Cardiac fibroblast (primary cell): Measurements from ENCODE around the gene TMEM201.

ENCODE experiments used
- DNase-seq, 2 donors: peaks; one replicate each; pipeline versions ENCODE4 v3.0.0 to v3.0.0-alpha.2; 2010; ENCODE audit warnings: low read depth in 2 of 2
- H3K4me3 ChIP-seq, 2 donors: replicated peaks in 1 of 2; 1 replicate in 1 of 2; 2 replicates in 1 of 2; pipeline ENCODE4 v1.5.1; 2011; ENCODE audit warnings: low read depth in 2 of 2, low read length in 2 of 2, mild to moderate bottlenecking in 2 of 2, moderate library complexity in 1 of 2
- CTCF ChIP-seq: IDR thresholded peaks from one replicate; pipeline ENCODE4 v1.5.1; 2011; ENCODE audit warnings: low read depth, mild to moderate bottlenecking, low read length, inconsistent platforms

Gene TMEM201

GRCh38 chr1:9577423-9577822 is 11.3 kb upstream of the TMEM201 start:
- DNase-seq, result no peak
- no peak overlapping the region for H3K4me3 ChIP-seq
- TF ChIP-seq CTCF, result no peak

GRCh38 chr1:9580942-9581341 is 7.8 kb upstream of the TMEM201 start:
- TF ChIP-seq CTCF, result no peak
- no peak overlapping the region for H3K4me3 ChIP-seq
- DNase-seq, result no peak

GRCh38 chr1:9586147-9586766 is 2.5 kb upstream of the TMEM201 start:
- H3K4me3 ChIP-seq, result no peak overlapping the region
- DNase-seq, result no peak
- no peak for TF ChIP-seq CTCF

- no peak for TF ChIP-seq CTCF
- H3K4me3 ChIP-seq, result peak overlapping the region; percentile 54 to 62
- peak; percentile 32 to 39 for DNase-seq
These were observed 520 bp downstream of the TMEM201 start for GRCh38 chr1:9589144-9589718.

- no peak for TF ChIP-seq CTCF
- peak in 1 of 2 donors; percentile 22 for DNase-seq
These were observed 1.0 kb downstream of the TMEM201 start for GRCh38 chr1:9589719-9590157.

GRCh38 chr1:9590201-9590600 is 1.5 kb downstream of the TMEM201 start:
- DNase-seq, result no peak
- peak overlapping the region in 1 of 2 donors; percentile 62 for H3K4me3 ChIP-seq
- no peak for TF ChIP-seq CTCF

More at GRCh38 chr1:9589719-9590157, 1.0 kb downstream of the TMEM201 start:
- peak overlapping the region; percentile 54 to 62 for H3K4me3 ChIP-seq
